ENCODE results near the gene C2CD3. TPM values are rescaled to one million over a fixed set of nuclear protein-coding genes. Genes with fewer than 3 reads are reported as not detected.
"Not testable (repeated sequence)": the region's sequence is repeated elsewhere in the genome, so short reads cannot be mapped to it uniquely, and the experiment has no call there.

C2CD3 gene
- total and polyA plus RNA-seq, 4 donors = 3.1 to 14.5 (median 6.7) TPM

DNA sequence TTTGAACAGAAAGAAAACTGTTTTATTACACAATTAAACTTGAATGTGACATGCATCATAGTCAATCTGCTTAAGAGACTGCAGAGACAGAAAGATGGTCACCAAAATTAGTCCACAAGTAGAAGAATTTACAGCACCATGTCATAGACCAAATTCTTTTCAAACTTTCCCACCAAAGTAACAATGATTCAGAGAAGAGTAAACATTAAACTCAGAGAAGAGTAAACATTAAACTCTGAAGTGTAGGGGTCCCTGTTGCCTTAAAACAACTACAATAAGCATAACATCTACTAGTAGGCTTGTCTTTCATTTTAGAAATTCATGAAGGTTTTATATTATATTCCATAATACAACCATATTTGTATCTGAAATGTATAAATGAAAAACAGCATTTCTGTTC lies 104.1 kb downstream of the C2CD3 start:
- not testable (repeated sequence) for DNase-seq (ENCODE audit: low spot score); H3K36me3 ChIP-seq (ENCODE audit: control insufficient read depth in 4 of 4, insufficient read depth in 3 of 4, low read depth in 1 of 4, low read length in 3 of 4); H3K4me1 ChIP-seq (ENCODE audit: control insufficient read depth in 4 of 4, insufficient read depth in 4 of 4, low read length in 3 of 4); H3K27me3 ChIP-seq (ENCODE audit: control insufficient read depth in 4 of 4, insufficient read depth in 4 of 4, low read length in 3 of 4); H3K9me3 ChIP-seq (ENCODE audit: control insufficient read depth in 4 of 4, low read length in 3 of 4); H3K4me3 ChIP-seq (ENCODE audit: low read depth in 1 of 3, low read length in 3 of 3); H3K9ac ChIP-seq (ENCODE audit: low read depth in 1 of 2, low read length in 2 of 2); H3K27ac ChIP-seq (ENCODE audit: low read depth in 1 of 2, low read length in 2 of 2)
- TF ChIP-seq JUND (IDR thresholded peaks at IDR 0.05) = peak in 1 of 2 donors; percentile 27

DNA sequence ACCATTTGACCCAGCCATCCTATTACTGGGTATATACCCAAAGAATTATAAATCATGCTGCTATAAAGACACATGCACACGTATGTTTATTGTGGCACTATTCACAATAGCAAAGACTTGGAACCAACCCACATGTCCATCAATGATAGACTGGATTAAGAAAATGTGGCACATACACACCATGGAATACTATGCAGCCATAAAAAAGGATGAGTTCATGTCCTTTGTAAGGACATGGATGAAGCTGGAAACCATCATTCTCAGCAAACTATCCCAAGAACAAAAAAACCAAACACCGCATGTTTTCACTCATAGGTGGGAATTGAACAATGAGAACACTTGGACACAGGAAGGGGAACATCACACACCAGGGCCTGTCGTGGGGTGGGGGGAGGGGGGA lies 105.3 kb downstream of the C2CD3 start:
- H3K9me3 ChIP-seq (ENCODE audit: control insufficient read depth in 4 of 4, low read length in 3 of 4); H3K4me3 ChIP-seq (ENCODE audit: low read depth in 1 of 3, low read length in 3 of 3); H3K9ac ChIP-seq (ENCODE audit: low read depth in 1 of 2, low read length in 2 of 2); H3K27me3 ChIP-seq (ENCODE audit: control insufficient read depth in 4 of 4, insufficient read depth in 4 of 4, low read length in 3 of 4); H3K27ac ChIP-seq (ENCODE audit: low read depth in 1 of 2, low read length in 2 of 2); DNase-seq (ENCODE audit: low spot score); H3K4me1 ChIP-seq (ENCODE audit: control insufficient read depth in 4 of 4, insufficient read depth in 4 of 4, low read length in 3 of 4); H3K36me3 ChIP-seq (ENCODE audit: control insufficient read depth in 4 of 4, insufficient read depth in 3 of 4, low read depth in 1 of 4, low read length in 3 of 4): not testable (repeated sequence)
- WGBS = 98% methylated on average over 3 of the region's 3 CpGs

DNA sequence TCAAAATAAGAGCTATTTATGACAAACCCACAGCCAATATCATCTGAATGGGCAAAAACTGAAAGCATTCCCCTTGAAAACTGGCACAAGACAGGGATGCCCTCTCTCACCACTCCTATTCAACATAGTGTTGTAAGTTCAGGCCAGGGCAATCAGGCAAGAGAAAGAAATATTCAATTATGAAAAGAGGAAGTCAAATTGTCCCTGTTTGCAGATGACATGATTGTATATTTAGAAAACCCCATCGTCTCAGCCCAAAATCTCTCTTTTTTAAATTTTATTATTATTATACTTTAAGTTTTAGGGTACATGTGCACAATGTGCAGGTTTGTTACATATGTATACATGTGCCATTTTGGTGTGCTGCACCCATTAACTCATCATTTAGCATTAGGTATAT lies 107.2 kb downstream of the C2CD3 start:
- WGBS = 88% methylated on average over 1 of the region's 1 CpG
- H3K27me3 ChIP-seq (ENCODE audit: control insufficient read depth in 4 of 4, insufficient read depth in 4 of 4, low read length in 3 of 4); H3K9me3 ChIP-seq (ENCODE audit: control insufficient read depth in 4 of 4, low read length in 3 of 4); H3K27ac ChIP-seq (ENCODE audit: low read depth in 1 of 2, low read length in 2 of 2); DNase-seq (ENCODE audit: low spot score); H3K36me3 ChIP-seq (ENCODE audit: control insufficient read depth in 4 of 4, insufficient read depth in 3 of 4, low read depth in 1 of 4, low read length in 3 of 4); H3K4me3 ChIP-seq (ENCODE audit: low read depth in 1 of 3, low read length in 3 of 3); H3K9ac ChIP-seq (ENCODE audit: low read depth in 1 of 2, low read length in 2 of 2); H3K4me1 ChIP-seq (ENCODE audit: control insufficient read depth in 4 of 4, insufficient read depth in 4 of 4, low read length in 3 of 4): not testable (repeated sequence)

DNA sequence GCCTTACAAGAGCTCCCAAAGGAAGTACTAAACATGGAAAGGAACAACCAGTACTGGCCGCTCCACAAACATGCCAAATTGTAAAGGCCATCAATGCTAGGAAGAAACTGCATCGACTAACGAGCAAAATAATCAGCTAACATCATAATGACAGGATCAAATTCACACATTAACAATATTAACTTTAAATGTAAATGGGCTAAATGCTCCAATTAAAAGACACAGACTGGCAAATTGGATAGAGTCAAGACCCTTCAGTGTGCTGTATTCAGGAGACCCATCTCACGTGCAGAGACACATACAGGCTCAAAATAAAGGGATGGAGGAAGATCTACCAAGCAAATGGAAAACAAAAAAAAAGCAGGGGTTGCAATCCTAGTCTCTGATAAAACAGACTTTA lies 109.2 kb downstream of the C2CD3 start:
- H3K9me3 ChIP-seq (ENCODE audit: control insufficient read depth in 4 of 4, low read length in 3 of 4); H3K27ac ChIP-seq (ENCODE audit: low read depth in 1 of 2, low read length in 2 of 2); H3K9ac ChIP-seq (ENCODE audit: low read depth in 1 of 2, low read length in 2 of 2); DNase-seq (ENCODE audit: low spot score); H3K36me3 ChIP-seq (ENCODE audit: control insufficient read depth in 4 of 4, insufficient read depth in 3 of 4, low read depth in 1 of 4, low read length in 3 of 4); H3K27me3 ChIP-seq (ENCODE audit: control insufficient read depth in 4 of 4, insufficient read depth in 4 of 4, low read length in 3 of 4); H3K4me1 ChIP-seq (ENCODE audit: control insufficient read depth in 4 of 4, insufficient read depth in 4 of 4, low read length in 3 of 4); H3K4me3 ChIP-seq (ENCODE audit: low read depth in 1 of 3, low read length in 3 of 3): not testable (repeated sequence)
- 98% methylated on average over 4 of the region's 4 CpGs for WGBS

DNA sequence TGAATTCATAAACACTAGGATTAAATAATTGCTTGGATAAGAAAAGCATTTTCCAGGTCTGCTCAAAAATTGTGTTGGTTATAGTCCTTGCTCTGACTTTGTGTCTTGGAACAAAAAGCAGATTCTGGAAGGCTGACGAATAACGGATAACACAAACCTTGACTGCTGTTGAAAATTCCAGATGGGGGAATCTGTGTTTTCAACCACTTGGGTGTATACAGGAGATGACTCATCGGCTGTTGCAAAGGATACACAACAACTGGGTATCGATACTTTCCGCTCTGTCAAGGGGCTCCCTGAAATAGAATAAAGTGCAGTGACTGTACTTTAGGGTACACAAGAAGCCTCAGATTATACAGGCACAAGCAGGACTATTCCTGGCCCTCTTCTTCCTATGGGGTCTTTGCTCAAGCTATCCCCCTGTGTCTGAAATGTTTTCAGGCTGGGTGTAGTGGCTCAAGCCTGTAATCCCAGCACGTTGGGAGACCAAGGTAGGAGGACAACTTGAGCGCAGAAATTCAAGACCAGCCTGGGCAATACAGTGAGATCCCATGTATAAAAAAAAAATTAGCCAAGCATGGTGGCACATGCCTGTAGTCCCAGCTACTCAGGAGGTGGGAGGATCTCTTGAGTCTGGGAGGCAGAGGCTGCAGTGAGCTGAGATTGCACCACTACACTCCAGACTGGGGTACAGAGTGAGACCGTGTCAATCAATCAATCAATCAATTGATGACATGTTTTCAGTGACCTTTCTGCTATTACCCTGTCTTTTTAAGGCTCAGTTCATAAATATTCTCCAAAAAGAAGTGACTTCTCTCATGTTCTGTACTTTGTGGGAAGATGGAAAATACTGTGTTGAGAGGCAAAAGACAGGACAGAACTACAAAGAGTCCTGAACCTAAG lies 113.3 kb downstream of the C2CD3 start:
- Histone ChIP-seq H3K27ac (ENCODE audit: low read depth in 1 of 2, low read length in 2 of 2) (no peak overlapping the region), H3K36me3 (ENCODE audit: control insufficient read depth in 4 of 4, insufficient read depth in 3 of 4, low read depth in 1 of 4, low read length in 3 of 4) (peaks cover 0 to 7% (median 2%) of the 10 kb centered on the region in 4 donors), H3K9me3 (ENCODE audit: control insufficient read depth in 4 of 4, low read length in 3 of 4) (no peaks in the 10 kb centered on the region), H3K4me3 (ENCODE audit: low read depth in 1 of 3, low read length in 3 of 3) (no peak overlapping the region), H3K27me3 (ENCODE audit: control insufficient read depth in 4 of 4, insufficient read depth in 4 of 4, low read length in 3 of 4) (no peaks in the 10 kb centered on the region), H3K9ac (ENCODE audit: low read depth in 1 of 2, low read length in 2 of 2) (no peak overlapping the region), H3K4me1 (ENCODE audit: control insufficient read depth in 4 of 4, insufficient read depth in 4 of 4, low read length in 3 of 4) (no peaks in the 10 kb centered on the region)
- TF ChIP-seq JUND (IDR thresholded peaks at IDR 0.05) (no peak), GABPA (IDR thresholded peaks at IDR 0.05 in 1 of 2, conservative IDR thresholded peaks at IDR 0.05 in 1 of 2) (no peak), SP1 (IDR thresholded peaks at IDR 0.05) (no peak), FOXA2 (IDR thresholded peaks at IDR 0.05) (no peak), YY1 (IDR thresholded peaks at IDR 0.05) (no peak), TAF1 (conservative IDR thresholded peaks at IDR 0.05) (no peak)
- TF ChIP-seq, protein P1, sequence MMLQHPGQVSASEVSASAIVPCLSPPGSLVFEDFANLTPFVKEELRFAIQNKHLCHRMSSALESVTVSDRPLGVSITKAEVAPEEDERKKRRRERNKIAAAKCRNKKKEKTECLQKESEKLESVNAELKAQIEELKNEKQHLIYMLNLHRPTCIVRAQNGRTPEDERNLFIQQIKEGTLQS (IDR thresholded peaks at IDR 0.05) = no peak
- TF ChIP-seq, protein P2, sequence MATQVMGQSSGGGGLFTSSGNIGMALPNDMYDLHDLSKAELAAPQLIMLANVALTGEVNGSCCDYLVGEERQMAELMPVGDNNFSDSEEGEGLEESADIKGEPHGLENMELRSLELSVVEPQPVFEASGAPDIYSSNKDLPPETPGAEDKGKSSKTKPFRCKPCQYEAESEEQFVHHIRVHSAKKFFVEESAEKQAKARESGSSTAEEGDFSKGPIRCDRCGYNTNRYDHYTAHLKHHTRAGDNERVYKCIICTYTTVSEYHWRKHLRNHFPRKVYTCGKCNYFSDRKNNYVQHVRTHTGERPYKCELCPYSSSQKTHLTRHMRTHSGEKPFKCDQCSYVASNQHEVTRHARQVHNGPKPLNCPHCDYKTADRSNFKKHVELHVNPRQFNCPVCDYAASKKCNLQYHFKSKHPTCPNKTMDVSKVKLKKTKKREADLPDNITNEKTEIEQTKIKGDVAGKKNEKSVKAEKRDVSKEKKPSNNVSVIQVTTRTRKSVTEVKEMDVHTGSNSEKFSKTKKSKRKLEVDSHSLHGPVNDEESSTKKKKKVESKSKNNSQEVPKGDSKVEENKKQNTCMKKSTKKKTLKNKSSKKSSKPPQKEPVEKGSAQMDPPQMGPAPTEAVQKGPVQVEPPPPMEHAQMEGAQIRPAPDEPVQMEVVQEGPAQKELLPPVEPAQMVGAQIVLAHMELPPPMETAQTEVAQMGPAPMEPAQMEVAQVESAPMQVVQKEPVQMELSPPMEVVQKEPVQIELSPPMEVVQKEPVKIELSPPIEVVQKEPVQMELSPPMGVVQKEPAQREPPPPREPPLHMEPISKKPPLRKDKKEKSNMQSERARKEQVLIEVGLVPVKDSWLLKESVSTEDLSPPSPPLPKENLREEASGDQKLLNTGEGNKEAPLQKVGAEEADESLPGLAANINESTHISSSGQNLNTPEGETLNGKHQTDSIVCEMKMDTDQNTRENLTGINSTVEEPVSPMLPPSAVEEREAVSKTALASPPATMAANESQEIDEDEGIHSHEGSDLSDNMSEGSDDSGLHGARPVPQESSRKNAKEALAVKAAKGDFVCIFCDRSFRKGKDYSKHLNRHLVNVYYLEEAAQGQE (IDR thresholded peaks at IDR 0.05) = no peak
- TF ChIP-seq, protein P3, sequence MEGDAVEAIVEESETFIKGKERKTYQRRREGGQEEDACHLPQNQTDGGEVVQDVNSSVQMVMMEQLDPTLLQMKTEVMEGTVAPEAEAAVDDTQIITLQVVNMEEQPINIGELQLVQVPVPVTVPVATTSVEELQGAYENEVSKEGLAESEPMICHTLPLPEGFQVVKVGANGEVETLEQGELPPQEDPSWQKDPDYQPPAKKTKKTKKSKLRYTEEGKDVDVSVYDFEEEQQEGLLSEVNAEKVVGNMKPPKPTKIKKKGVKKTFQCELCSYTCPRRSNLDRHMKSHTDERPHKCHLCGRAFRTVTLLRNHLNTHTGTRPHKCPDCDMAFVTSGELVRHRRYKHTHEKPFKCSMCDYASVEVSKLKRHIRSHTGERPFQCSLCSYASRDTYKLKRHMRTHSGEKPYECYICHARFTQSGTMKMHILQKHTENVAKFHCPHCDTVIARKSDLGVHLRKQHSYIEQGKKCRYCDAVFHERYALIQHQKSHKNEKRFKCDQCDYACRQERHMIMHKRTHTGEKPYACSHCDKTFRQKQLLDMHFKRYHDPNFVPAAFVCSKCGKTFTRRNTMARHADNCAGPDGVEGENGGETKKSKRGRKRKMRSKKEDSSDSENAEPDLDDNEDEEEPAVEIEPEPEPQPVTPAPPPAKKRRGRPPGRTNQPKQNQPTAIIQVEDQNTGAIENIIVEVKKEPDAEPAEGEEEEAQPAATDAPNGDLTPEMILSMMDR (IDR thresholded peaks at IDR 0.05; ENCODE audit: low read depth, low read length, missing input control) = no peak
- TF ChIP-seq, protein P4, sequence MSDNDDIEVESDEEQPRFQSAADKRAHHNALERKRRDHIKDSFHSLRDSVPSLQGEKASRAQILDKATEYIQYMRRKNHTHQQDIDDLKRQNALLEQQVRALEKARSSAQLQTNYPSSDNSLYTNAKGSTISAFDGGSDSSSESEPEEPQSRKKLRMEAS (IDR thresholded peaks at IDR 0.05) = no peak
- no peak for DNase-seq (ENCODE audit: low spot score)
- WGBS = 88% methylated on average over 8 of the region's 8 CpGs

Data from liver (tissue), 9 donors.